Endothelial cell of umbilical vein (primary cell): ENCODE measurements around the gene LDLRAD4. TPM values are rescaled to one million over a fixed set of nuclear protein-coding genes. Genes with fewer than 3 reads are reported as not detected.

Source experiments
- BruUV-seq: library from RNA; stranded (reverse); fragments of 400-500 nt; replicated peaks from 2 replicates; lab custom pipeline; 2021; lab: Mats Ljungman, UMichigan
- CTCF ChIA-PET: fragments of 300-600, 350-600 bp; sonication (Branson Sonifier 250); formaldehyde crosslinking; loops from one replicate; lab custom pipeline; 2021; ENCODE audit warnings: antibody characterized with exemption, inconsistent platforms; lab: Charles Lee
- POLR2A ChIA-PET: fragments of 300-600, 350-600 bp; sonication (Branson Sonifier 250); formaldehyde crosslinking; loops from one replicate; lab custom pipeline; 2021; ENCODE audit warnings: antibody characterized with exemption, inconsistent platforms; lab: Charles Lee
- DNase-seq: peaks from one replicate; pipeline ENCODE4 v3.0.0-alpha.2; 2011; ENCODE audit warnings: low read depth, low spot score
- FAIRE-seq: peaks from 2 replicates; lab custom pipeline; 2011; peaks lifted over from hg19 to GRCh38; lab: Jason Lieb, UNC
- H2AFZ ChIP-seq: 2 replicates; pipeline ENCODE4 v1.6.0; 2012; ENCODE audit warnings: low read depth, low read length, control low read depth, inconsistent platforms
- H3K27ac ChIP-seq: 2 replicates; pipeline ENCODE4 v1.5.1; 2011; ENCODE audit warnings: low read depth, mild to moderate bottlenecking, control low read depth, low read length, moderate library complexity; ENCODE audit not compliant: insufficient read depth
- H3K27me3 ChIP-seq, 2 experiments: 2 replicates each; pipeline versions ENCODE4 v1.6.0 to v1.6.1; 2011; ENCODE audit warnings: low read length in 2 of 2, mixed read lengths in 1 of 2; ENCODE audit not compliant: control insufficient read depth in 2 of 2, insufficient read depth in 2 of 2
- H3K36me3 ChIP-seq, 2 experiments: 2 replicates in 1 of 2; 3 replicates in 1 of 2; pipeline ENCODE4 v1.5.1; 2011; ENCODE audit warnings: low read length in 2 of 2, mild to moderate bottlenecking in 1 of 2, moderate library complexity in 1 of 2; ENCODE audit not compliant: control insufficient read depth in 2 of 2, insufficient read depth in 2 of 2; ENCODE audit errors: extremely low read depth in 1 of 2
- H3K4me1 ChIP-seq: 3 replicates; pipeline ENCODE4 v1.5.1; 2011; ENCODE audit warnings: mild to moderate bottlenecking, low read length; ENCODE audit not compliant: control insufficient read depth, insufficient read depth; ENCODE audit errors: extremely low read depth
- H3K4me2 ChIP-seq: 2 replicates; pipeline ENCODE4 v1.6.1; 2011; ENCODE audit warnings: low read length, control low read depth, mixed read lengths; ENCODE audit not compliant: insufficient read depth
- H3K4me3 ChIP-seq, 3 experiments: fragments of 200-600 bp in 1 of 3; sonication (generic), shearing (Covaris generic) in 1 of 3; replicated peaks in 1 of 3; 2 replicates each; pipeline ENCODE4 v1.5.1; 2011 to 2016; ENCODE audit warnings: control low read depth in 3 of 3, low read length in 3 of 3, mild to moderate bottlenecking in 2 of 3, inconsistent platforms in 1 of 3, low read depth in 1 of 3, moderate library complexity in 1 of 3; ENCODE audit not compliant: insufficient read depth in 1 of 3
- H3K79me2 ChIP-seq: 2 replicates; pipeline ENCODE4 v1.6.0; 2012; ENCODE audit warnings: low read length, inconsistent platforms; ENCODE audit not compliant: control insufficient read depth, insufficient read depth
- H3K9ac ChIP-seq: replicated peaks from 2 replicates; pipeline ENCODE3; 2011; ENCODE audit warnings: low read length, control low read depth; ENCODE audit not compliant: insufficient read depth; ENCODE audit errors: extremely low read depth
- H3K9me1 ChIP-seq: replicated peaks from 3 replicates; pipeline ENCODE4 v1.6.0; 2011; ENCODE audit warnings: mild to moderate bottlenecking, low read length; ENCODE audit not compliant: control insufficient read depth, insufficient read depth; ENCODE audit errors: extremely low read depth
- H3K9me3 ChIP-seq: replicated peaks from 2 replicates; pipeline ENCODE4 v1.5.1; 2012; ENCODE audit warnings: low read length, inconsistent platforms; ENCODE audit not compliant: control insufficient read depth, insufficient read depth
- H4K20me1 ChIP-seq: replicated peaks from 2 replicates; pipeline ENCODE3; 2011; ENCODE audit warnings: mild to moderate bottlenecking, low read length; ENCODE audit not compliant: control insufficient read depth, insufficient read depth; ENCODE audit errors: extremely low read depth
- EZH2 ChIP-seq: IDR thresholded peaks from 2 replicates; pipeline ENCODE4 v1.6.1; 2012; ENCODE audit warnings: borderline replicate concordance, low read depth, mild to moderate bottlenecking, moderate library complexity, low read length, inconsistent platforms; ENCODE audit not compliant: severe bottlenecking
- GATA2 ChIP-seq: IDR thresholded peaks from 2 replicates; pipeline ENCODE4 v1.7.0; 2011; ENCODE audit warnings: low read depth, mild to moderate bottlenecking, moderate library complexity, mixed read lengths, low read length; ENCODE audit not compliant: insufficient read length, insufficient read depth
- JUN ChIP-seq: IDR thresholded peaks from 2 replicates; pipeline ENCODE4 v1.6.1; 2011; ENCODE audit warnings: borderline replicate concordance, low read depth; ENCODE audit not compliant: insufficient read length, insufficient read depth
- MAX ChIP-seq: IDR thresholded peaks from 2 replicates; pipeline ENCODE4 v1.6.1; 2011; ENCODE audit not compliant: insufficient read depth, insufficient read length
- POLR2AphosphoS5 ChIP-seq: IDR thresholded peaks from 2 replicates; pipeline ENCODE4 v1.6.1; 2012; ENCODE audit warnings: low read depth, mild to moderate bottlenecking, control low read depth, low read length, moderate library complexity; ENCODE audit not compliant: insufficient read depth
- dilution Hi-C: fragments of 300-500 bp; cut with MboI; formaldehyde crosslinking; loops from one replicate; pipeline ENCODE4 v1.15.0; 2019; ENCODE audit warnings: low sequenced_read_pairs; ENCODE audit not compliant: extremely low pct_ligation_motif_present
- intact Hi-C: fragments of 100-400 bp; cut with micrococcal nuclease; formaldehyde crosslinking; loops from one replicate; pipeline ENCODE4 v1.10.0; 2022
- polyA plus RNA-seq, 4 experiments: library from polyadenylated mRNA; depleted of rRNA in 3 of 4; stranded (reverse) in 3 of 4; unstranded in 1 of 4; fragments of >200 nt; gene quantifications; 2 replicates each; pipeline versions ENCODE4 v1.2.1 to v1.2.3, GENCODE V29; 2011 to 2012; ENCODE audit warnings: missing spikeins in 1 of 4
- total RNA-seq: library from RNA; stranded (reverse); gene quantifications from 2 replicates; pipeline ENCODE4 v1.2.3, GENCODE V29; 2021

LDLRAD4 gene
- total and polyA plus RNA-seq, 2 donors (not counting 3 experiments of a cell fraction or from before 2014, with no cell fraction given): 5.2 to 6.5 TPM

DNA sequence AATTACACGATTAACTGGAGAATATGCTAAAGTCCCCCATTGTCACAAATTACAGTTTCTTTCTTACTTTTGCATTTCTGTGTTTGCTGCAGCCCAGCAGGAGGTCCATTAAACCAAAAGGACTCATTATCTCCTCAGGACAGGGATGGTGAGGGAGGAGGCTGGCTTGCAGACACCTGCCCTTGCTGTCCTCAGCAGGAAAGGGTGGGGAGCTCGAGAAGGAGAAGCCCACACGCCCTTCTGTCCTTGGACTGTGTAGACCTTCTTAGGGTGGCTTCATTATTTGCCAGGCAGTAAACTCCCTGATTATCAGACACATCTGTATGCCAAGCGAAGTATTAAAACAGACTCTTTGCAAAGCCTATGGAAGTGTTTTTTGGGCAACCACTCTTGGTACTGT, 196.0 kb downstream of the LDLRAD4 start:
- peaks cover 7% of the 10 kb centered on the region for H3K4me1 ChIP-seq
- H3K36me3 ChIP-seq: no peaks in the 10 kb centered on the region
- H3K4me2 ChIP-seq: no peak overlapping the region
- no peak overlapping the region for H3K4me3 ChIP-seq
- ChIA-PET CTCF (no interaction called here), POLR2A (no interaction called here)
- intact Hi-C loops (no loop called here), dilution Hi-C loops (no loop called here)
- DNase-seq: no peak
- no peak overlapping the region for H3K9ac ChIP-seq
- no peaks in the 10 kb centered on the region for H4K20me1 ChIP-seq
- no peaks in the 10 kb centered on the region for H3K27me3 ChIP-seq
- H3K27ac ChIP-seq: no peak overlapping the region
- H2AFZ ChIP-seq: no peak overlapping the region
- no peaks in the 10 kb centered on the region for H3K79me2 ChIP-seq
- no peak for FAIRE-seq
- TF ChIP-seq POLR2AphosphoS5 (no peak), MAX (no peak), GATA2 (no peak), EZH2 (no peak)
- H3K9me3 ChIP-seq: no peaks in the 10 kb centered on the region
- no peaks in the 10 kb centered on the region for H3K9me1 ChIP-seq
- no TSS peak for BruUV-seq

- H3K4me1 ChIP-seq: peaks cover 7% of the 10 kb centered on the region
- no peaks in the 10 kb centered on the region for H3K79me2 ChIP-seq
- H3K4me2 ChIP-seq: no peak overlapping the region
- H3K9ac ChIP-seq: no peak overlapping the region
- no peak overlapping the region for H2AFZ ChIP-seq
- ChIA-PET POLR2A (no interaction called here), CTCF (interaction anchor here (1.3 to 1.6 kb wide), 2 partner anchors 9 to 20 kb away, joined by 3 to 5 read pairs; no protein-coding TSS in a partner anchor)
- no TSS peak for BruUV-seq
- H3K4me3 ChIP-seq: no peak overlapping the region
- H3K27me3 ChIP-seq: no peaks in the 10 kb centered on the region
- DNase-seq (no peak), FAIRE-seq (no peak)
- dilution Hi-C loops: no loop called here
- no peak for TF ChIP-seq JUN
- TF ChIP-seq MAX: no peak
- no peak for TF ChIP-seq GATA2
- no peaks in the 10 kb centered on the region for H3K9me3 ChIP-seq
- no peak overlapping the region for H3K27ac ChIP-seq
- H3K36me3 ChIP-seq: no peaks in the 10 kb centered on the region
- no peaks in the 10 kb centered on the region for H4K20me1 ChIP-seq
- intact Hi-C loops: no loop called here
- H3K9me1 ChIP-seq: no peaks in the 10 kb centered on the region
Measured at GRCh38 chr18:13415736-13416135, 197.2 kb downstream of the LDLRAD4 start.
